Glomerular visceral epithelial cell (primary cell): ENCODE results near the gene HOPX.
"Not testable (repeated sequence)": the region's sequence is repeated elsewhere in the genome, so short reads cannot be mapped to it uniquely, and the experiment has no call there.

Source experiments
- DNase-seq: peaks from one replicate; pipeline ENCODE4 v3.0.0-alpha.2; 2016; ENCODE audit errors: extremely low spot score

HOPX gene

GRCh38 chr4:56655209-56655626 lies 25.9 kb downstream of the HOPX start:
- DNase-seq: peak; percentile 73

GRCh38 chr4:56654238-56654632 lies 26.9 kb downstream of the HOPX start:
- no peak for DNase-seq

- DNase-seq: no peak
Observed at GRCh38 chr4:56653461-56654237, 27.4 kb downstream of the HOPX start.

GRCh38 chr4:56652196-56652595 lies 28.9 kb downstream of the HOPX start:
- no peak for DNase-seq

- DNase-seq: no peak
Observed at GRCh38 chr4:56651056-56651350, 30.1 kb downstream of the HOPX start.

- DNase-seq: no peak
Observed at GRCh38 chr4:56650262-56651055, 30.6 kb downstream of the HOPX start.

- no peak for DNase-seq
Observed at GRCh38 chr4:56649445-56650261, 31.4 kb downstream of the HOPX start.

GRCh38 chr4:56648824-56649151 lies 32.3 kb downstream of the HOPX start:
- DNase-seq: no peak

GRCh38 chr4:56648021-56648823 lies 32.9 kb downstream of the HOPX start:
- DNase-seq: no peak

- DNase-seq: no peak
Observed at GRCh38 chr4:56646341-56646740, 34.8 kb downstream of the HOPX start.

GRCh38 chr4:56643596-56643995 lies 37.5 kb downstream of the HOPX start:
- DNase-seq: no peak

GRCh38 chr4:56641494-56642051 lies 39.5 kb downstream of the HOPX start:
- peak; percentile 88 for DNase-seq

GRCh38 chr4:56640621-56641493 lies 40.2 kb downstream of the HOPX start:
- no peak for DNase-seq

- no peak for DNase-seq
Observed at GRCh38 chr4:56637791-56638190, 43.3 kb downstream of the HOPX start.

- DNase-seq: no peak
Observed at GRCh38 chr4:56637154-56637553, 43.9 kb downstream of the HOPX start.

GRCh38 chr4:56634954-56635353 lies 46.1 kb downstream of the HOPX start:
- not testable (repeated sequence) for DNase-seq

- no peak for DNase-seq
Observed at GRCh38 chr4:56633486-56633885, 47.6 kb downstream of the HOPX start.

GRCh38 chr4:56630876-56631666 lies 50.0 kb downstream of the HOPX start:
- no peak for DNase-seq

- no peak for DNase-seq
Observed at GRCh38 chr4:56628592-56628991, 52.5 kb downstream of the HOPX start.

- DNase-seq: no peak
Observed at GRCh38 chr4:56627985-56628384, 53.1 kb downstream of the HOPX start.
